ENCODE measurements around the gene ZFHX3.
"Not testable (repeated sequence)": the region's sequence is repeated elsewhere in the genome, so short reads cannot be mapped to it uniquely, and the experiment has no call there.

Gene ZFHX3

GRCh38 chr16:73047536-73048291 is at the start of gene ZFHX3:
ZFHX3 (minus strand) TSS chr16:73048128; CDS start chr16:72960145, 87,983 bp downstream.
- peak; percentile 18 for DNase-seq

- DNase-seq: no peak
Measured at GRCh38 chr16:73096510-73096909, 48.6 kb upstream of the ZFHX3 start.

GRCh38 chr16:73095885-73096421 is 48.0 kb upstream of the ZFHX3 start:
- DNase-seq: no peak

- DNase-seq: no peak
Measured at GRCh38 chr16:73095142-73095820, 47.4 kb upstream of the ZFHX3 start.

- no peak for DNase-seq
Measured at GRCh38 chr16:73094371-73094770, 46.4 kb upstream of the ZFHX3 start.

- no peak for DNase-seq
Measured at GRCh38 chr16:73093146-73094144, 45.5 kb upstream of the ZFHX3 start.

- no peak for DNase-seq
Measured at GRCh38 chr16:73092236-73092781, 44.4 kb upstream of the ZFHX3 start.

GRCh38 chr16:73091174-73091573 is 43.2 kb upstream of the ZFHX3 start:
- DNase-seq: no peak

GRCh38 chr16:73089420-73089819 is 41.5 kb upstream of the ZFHX3 start:
- no peak for DNase-seq

- DNase-seq: no peak
Measured at GRCh38 chr16:73086108-73086507, 38.2 kb upstream of the ZFHX3 start.

GRCh38 chr16:73083271-73083670 is 35.3 kb upstream of the ZFHX3 start:
- DNase-seq: no peak

GRCh38 chr16:73082634-73083051 is 34.7 kb upstream of the ZFHX3 start:
- not testable (repeated sequence) for DNase-seq

- no peak for DNase-seq
Measured at GRCh38 chr16:73080931-73081330, 33.0 kb upstream of the ZFHX3 start.

- DNase-seq: no peak
Measured at GRCh38 chr16:73076324-73076810, 28.4 kb upstream of the ZFHX3 start.

GRCh38 chr16:73074382-73074781 is 26.5 kb upstream of the ZFHX3 start:
- DNase-seq: no peak

GRCh38 chr16:73072051-73072450 is 24.1 kb upstream of the ZFHX3 start:
- DNase-seq: not testable (repeated sequence)

GRCh38 chr16:73071131-73071940 is 23.4 kb upstream of the ZFHX3 start:
- no peak for DNase-seq

- DNase-seq: no peak
Measured at GRCh38 chr16:73069581-73070262, 21.8 kb upstream of the ZFHX3 start.

GRCh38 chr16:73068541-73069401 is 20.8 kb upstream of the ZFHX3 start:
- no peak for DNase-seq
